Neutrophil (primary cell): Measurements from ENCODE around the gene TENM4.

Experiments used
- H3K27ac ChIP-seq: fragments of 200-600 bp; sonication (generic); 2 replicates; pipeline ENCODE4 v1.5.1; 2016; ENCODE audit warnings: mild to moderate bottlenecking, moderate library complexity
- H3K27me3 ChIP-seq: fragments of 200-600 bp; sonication (generic); 2 replicates; pipeline ENCODE4 v1.6.0; 2016; ENCODE audit warnings: mild to moderate bottlenecking
- H3K36me3 ChIP-seq: fragments of 200-600 bp; sonication (generic); 2 replicates; pipeline ENCODE4 v1.5.1; 2017
- H3K4me1 ChIP-seq, 2 experiments: fragments of 200-600 bp in 1 of 2; sonication (generic) in 1 of 2; 1 replicate in 1 of 2; 2 replicates in 1 of 2; pipeline versions ENCODE4 v1.5.1 to v1.6.1; 2013 to 2016; ENCODE audit warnings: low read depth in 1 of 2, low read length in 1 of 2, mild to moderate bottlenecking in 1 of 2, moderate library complexity in 1 of 2; ENCODE audit not compliant: control insufficient read depth in 1 of 2, insufficient read depth in 1 of 2
- H3K4me3 ChIP-seq, 2 experiments: fragments of 200-600 bp in 1 of 2; sonication (generic) in 1 of 2; 1 replicate in 1 of 2; 2 replicates in 1 of 2; pipeline ENCODE4 v1.5.1; 2013 to 2016; ENCODE audit warnings: low read depth in 1 of 2, low read length in 1 of 2, mild to moderate bottlenecking in 1 of 2, moderate library complexity in 1 of 2
- H3K9me3 ChIP-seq: fragments of 200-600 bp; sonication (generic); 2 replicates; pipeline ENCODE4 v1.5.1; 2016
- CTCF ChIP-seq: fragments of 200-600 bp; sonication (generic); IDR thresholded peaks from 2 replicates; pipeline ENCODE4 v1.5.1; 2016; ENCODE audit warnings: antibody characterized with exemption

TENM4 gene

GRCh38 chr11:78808923-78809322 is 631.9 kb downstream of the TENM4 start:
- Histone ChIP-seq H3K4me1 (peaks cover 0 to 9% of the 10 kb centered on the region in 2 experiments), H3K9me3 (no peaks in the 10 kb centered on the region), H3K4me3 (no peak overlapping the region), H3K27me3 (peaks cover 13% of the 10 kb centered on the region), H3K27ac (no peak overlapping the region), H3K36me3 (no peaks in the 10 kb centered on the region)
- no peak for TF ChIP-seq CTCF

- Histone ChIP-seq H3K9me3 (no peaks in the 10 kb centered on the region), H3K36me3 (no peaks in the 10 kb centered on the region), H3K4me3 (no peak overlapping the region), H3K4me1 (peaks cover 0 to 9% of the 10 kb centered on the region in 2 experiments), H3K27me3 (peaks cover 12% of the 10 kb centered on the region), H3K27ac (no peak overlapping the region)
- no peak for TF ChIP-seq CTCF
These were observed 633.5 kb downstream of the TENM4 start for GRCh38 chr11:78807351-78807750.

- TF ChIP-seq CTCF = no peak
- Histone ChIP-seq H3K27ac (no peak overlapping the region), H3K36me3 (no peaks in the 10 kb centered on the region), H3K4me3 (no peak overlapping the region), H3K4me1 (peaks cover 0 to 9% of the 10 kb centered on the region in 2 experiments), H3K9me3 (no peaks in the 10 kb centered on the region), H3K27me3 (peaks cover 6% of the 10 kb centered on the region)
These were observed 634.4 kb downstream of the TENM4 start for GRCh38 chr11:78806214-78807004.

- H3K36me3 ChIP-seq = no peaks in the 10 kb centered on the region
- peaks cover 6% of the 10 kb centered on the region for H3K27me3 ChIP-seq
- no peaks in the 10 kb centered on the region for H3K9me3 ChIP-seq
- H3K27ac ChIP-seq = no peak overlapping the region
- peaks cover 0 to 9% of the 10 kb centered on the region in 2 experiments for H3K4me1 ChIP-seq
- TF ChIP-seq CTCF = no peak
- H3K4me3 ChIP-seq = no peak overlapping the region
These were observed 635.8 kb downstream of the TENM4 start for GRCh38 chr11:78804991-78805390.

- no peak for TF ChIP-seq CTCF
- Histone ChIP-seq H3K4me3 (no peak overlapping the region), H3K9me3 (no peaks in the 10 kb centered on the region), H3K4me1 (peaks cover 0 to 9% of the 10 kb centered on the region in 2 experiments), H3K27me3 (peaks cover 6% of the 10 kb centered on the region), H3K36me3 (no peaks in the 10 kb centered on the region), H3K27ac (no peak overlapping the region)
These were observed 636.8 kb downstream of the TENM4 start for GRCh38 chr11:78803995-78804394.
